HuH-7 (cell line): ENCODE data around the gene B3GALT5.
A peak's percentile ranks its signal among the peaks of the same experiment; 100 is the strongest.

Source experiments
- DNase-seq: peaks from one replicate; pipeline ENCODE4 v3.0.0; 2011; ENCODE audit warnings: low spot score

The B3GALT5 gene

DNA sequence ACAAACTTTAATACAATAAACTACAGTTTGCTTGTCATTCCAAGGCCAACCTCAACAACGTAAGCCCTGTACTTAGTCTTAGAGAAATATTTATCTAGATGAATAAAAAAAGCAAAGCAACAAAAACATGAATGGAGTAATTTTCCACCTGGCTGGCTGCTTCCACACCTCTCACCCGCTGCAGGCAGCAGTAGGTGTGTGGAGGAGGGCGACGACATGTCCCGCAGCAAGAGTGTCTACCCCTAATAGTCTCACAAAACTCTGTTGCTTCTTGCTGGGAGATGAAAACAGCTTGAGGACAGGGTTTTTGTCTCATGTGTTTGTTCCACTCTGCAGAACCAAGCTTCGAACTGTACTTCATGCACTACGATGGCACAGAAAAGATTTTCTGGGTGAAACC lies 83.5 kb downstream of the B3GALT5 start:
- no peak for DNase-seq

GRCh38 chr21:39696618-39697017 lies 83.9 kb downstream of the B3GALT5 start:
- DNase-seq = no peak

DNA sequence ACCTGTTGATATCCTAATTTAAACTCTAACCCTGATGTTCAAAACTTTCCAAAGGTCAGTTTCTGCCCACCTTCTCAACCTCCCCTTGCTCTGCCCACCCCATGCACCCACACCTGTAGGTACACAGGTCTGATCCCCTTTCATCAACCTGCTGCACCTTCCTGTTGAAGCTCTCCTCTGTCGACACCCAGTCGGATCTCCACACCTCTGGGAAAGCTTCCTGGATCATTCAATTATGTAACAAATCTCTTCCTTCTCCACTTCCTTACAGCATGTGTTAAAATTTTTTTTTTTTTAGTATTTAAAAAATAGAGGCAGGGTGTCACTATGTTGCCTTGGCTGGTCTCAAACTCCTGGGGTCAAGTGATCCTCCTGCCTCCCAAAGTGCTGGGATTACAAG lies 87.6 kb downstream of the B3GALT5 start:
- no peak for DNase-seq

GRCh38 chr21:39703578-39703977 lies 90.8 kb downstream of the B3GALT5 start:
- DNase-seq = no peak

DNA sequence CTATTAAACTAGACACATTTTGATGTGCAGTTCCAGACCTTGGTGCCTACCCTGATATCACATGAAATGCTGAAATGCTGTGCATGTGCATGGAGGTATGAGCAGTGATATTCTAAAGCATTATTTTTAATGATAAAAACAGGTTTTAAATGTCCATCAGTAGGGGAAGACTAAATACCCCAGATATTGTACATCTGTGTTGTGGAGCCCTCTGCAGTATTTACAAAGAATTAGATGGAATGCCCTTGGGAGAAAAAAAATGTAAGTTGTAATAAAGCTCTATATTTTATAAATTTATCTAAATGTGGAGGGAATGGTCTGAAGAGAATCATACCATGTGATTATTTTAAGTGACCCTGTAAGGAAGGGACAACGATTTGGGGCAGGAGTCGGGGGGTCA lies 93.1 kb downstream of the B3GALT5 start:
- no peak for DNase-seq

GRCh38 chr21:39707316-39707715 lies 94.6 kb downstream of the B3GALT5 start:
- no peak for DNase-seq

GRCh38 chr21:39710866-39711265 lies 98.1 kb downstream of the B3GALT5 start:
- no peak for DNase-seq

DNA sequence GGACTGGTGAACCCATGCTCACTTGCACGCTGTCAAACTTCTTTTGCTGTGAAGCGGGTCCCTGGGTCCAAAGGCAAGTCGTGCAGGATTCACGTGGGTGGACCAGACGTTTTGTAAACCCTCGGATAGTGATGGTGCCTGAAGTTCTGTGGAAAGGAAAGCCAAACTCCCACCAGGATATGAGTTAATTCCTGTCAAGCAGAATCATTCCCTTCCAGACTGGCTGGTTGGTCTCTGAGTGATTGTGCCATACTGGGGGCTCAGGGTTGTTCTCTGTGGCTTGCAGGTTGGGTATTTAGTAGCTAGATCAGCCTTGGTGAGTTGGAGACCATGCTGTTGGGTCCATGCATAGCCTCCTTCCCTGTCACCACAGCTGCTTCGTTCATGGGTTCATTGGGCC lies 99.5 kb downstream of the B3GALT5 start:
- DNase-seq = no peak

- DNase-seq = peak; percentile 21
These were observed 100.2 kb downstream of the B3GALT5 start for GRCh38 chr21:39712976-39713375.

- no peak for DNase-seq
These were observed 101.2 kb downstream of the B3GALT5 start for GRCh38 chr21:39713905-39714304.

DNA sequence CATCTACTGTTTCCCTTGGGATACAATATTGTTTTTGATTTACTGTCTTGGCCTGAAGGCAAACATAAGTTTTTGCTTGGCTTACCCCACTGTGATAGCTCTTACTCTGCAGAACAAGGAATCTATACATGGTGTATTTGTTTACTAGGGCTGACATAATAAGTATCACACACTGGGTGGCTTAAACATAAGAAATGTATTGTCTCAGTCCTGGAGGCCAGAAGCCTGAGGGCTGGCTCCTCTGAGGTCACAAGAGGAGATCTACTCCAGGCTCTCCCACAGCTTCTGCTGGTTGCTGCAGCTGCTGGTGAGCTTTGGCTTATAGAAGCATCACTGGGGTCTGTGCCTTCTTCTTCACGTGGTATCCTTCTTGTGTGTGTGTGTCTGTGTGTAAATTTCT lies 101.6 kb downstream of the B3GALT5 start:
- no peak for DNase-seq

DNA sequence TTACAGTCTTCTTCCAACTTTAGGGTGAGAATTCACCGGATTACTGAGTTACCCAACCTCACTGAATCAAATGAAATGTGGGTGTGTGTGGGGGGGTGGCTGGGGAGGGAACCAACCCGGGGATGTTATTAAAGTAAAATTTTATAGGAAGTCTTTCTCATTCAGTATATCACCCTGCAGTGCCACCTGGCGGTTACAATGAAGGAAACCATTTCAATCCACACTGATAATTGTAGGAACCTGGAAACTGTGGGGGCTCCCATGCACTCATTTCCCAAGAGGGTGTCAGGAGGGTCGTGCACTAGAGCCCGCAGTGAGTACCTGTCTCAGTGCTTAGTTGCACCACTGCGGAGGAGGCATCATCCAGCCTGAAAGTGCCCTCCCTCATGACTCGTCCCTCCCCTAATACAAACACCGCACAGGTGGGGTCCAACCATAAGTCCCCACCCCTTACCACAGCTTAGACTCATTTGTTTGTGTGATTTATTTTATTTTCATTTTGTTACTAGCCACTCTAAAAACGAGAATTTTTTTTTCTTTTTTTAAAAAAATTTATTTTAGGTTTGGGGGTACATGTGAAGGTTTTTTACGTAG lies 103.2 kb downstream of the B3GALT5 start:
- peak; percentile 19 for DNase-seq

GRCh38 chr21:39720126-39720778 lies 107.5 kb downstream of the B3GALT5 start:
- no peak for DNase-seq

DNA sequence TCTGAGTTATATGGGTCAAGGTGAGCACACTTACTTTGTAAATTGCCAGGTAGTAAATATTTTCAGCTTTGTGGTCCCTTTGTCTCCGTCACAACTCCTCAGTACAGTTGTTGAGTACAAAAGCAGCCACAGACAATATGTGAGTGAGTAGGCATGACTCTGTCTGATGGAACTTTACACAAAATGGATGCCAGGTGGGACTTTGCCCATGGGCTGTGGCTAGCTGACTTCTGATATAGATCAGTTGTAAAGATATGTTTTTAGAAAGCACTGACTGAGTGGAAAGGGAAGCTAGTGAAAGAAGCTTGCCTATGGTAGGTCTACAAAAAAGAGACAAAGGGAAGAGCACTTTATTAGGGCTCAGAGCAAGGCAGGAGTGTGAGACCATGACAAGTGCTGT lies 109.1 kb downstream of the B3GALT5 start:
- no peak for DNase-seq
